Mononuclear cell (primary cell): ENCODE measurements around the gene GKN2. TPM values are rescaled to one million over a fixed set of nuclear protein-coding genes. Genes with fewer than 3 reads are reported as not detected.
"Not testable (repeated sequence)": the region's sequence is repeated elsewhere in the genome, so short reads cannot be mapped to it uniquely, and the experiment has no call there.

Experiments used
- H3K27me3 ChIP-seq: 2 replicates; pipeline ENCODE4 v1.6.0; 2011; ENCODE audit warnings: low read length, control low read depth; ENCODE audit not compliant: insufficient read depth
- H3K4me1 ChIP-seq: 2 replicates; pipeline ENCODE4 v1.5.1; 2011; ENCODE audit warnings: mild to moderate bottlenecking, low read length, control low read depth; ENCODE audit not compliant: insufficient read depth
- H3K4me3 ChIP-seq: 2 replicates; pipeline ENCODE4 v1.5.1; 2011; ENCODE audit warnings: mild to moderate bottlenecking, low read length, moderate library complexity
- H3K9me3 ChIP-seq: 2 replicates; pipeline ENCODE4 v1.5.1; 2011; ENCODE audit warnings: low read depth, mild to moderate bottlenecking, control low read depth, low read length
- total RNA-seq: library from RNA; depleted of rRNA; stranded (reverse); fragments of >200 nt; gene quantifications from one replicate; pipeline ENCODE4 v1.2.3, GENCODE V29; 2012

Gene GKN2
- total RNA-seq, 1 donor, result not detected

DNA sequence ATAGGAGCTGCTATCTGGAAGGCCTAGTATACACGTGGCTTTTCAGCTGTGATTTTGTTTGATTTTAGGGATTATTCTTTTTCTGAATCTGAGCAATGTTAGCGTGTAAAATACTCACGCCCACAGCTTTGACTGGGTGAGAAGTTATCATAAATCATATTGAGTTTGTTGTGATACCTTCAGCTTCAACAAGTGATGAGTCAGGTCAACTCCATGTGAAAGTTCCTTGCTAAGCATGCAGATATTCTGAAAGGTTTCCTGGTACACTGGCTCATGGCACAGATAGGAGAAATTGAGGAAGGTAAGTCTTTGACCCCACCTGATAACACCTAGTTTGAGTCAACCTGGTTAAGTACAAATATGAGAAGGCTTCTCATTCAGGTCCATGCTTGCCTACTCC is 21.6 kb upstream of the GKN2 start, which contains the start of gene GKN1:
TSS of gene GKN1 (plus strand) at position 386 of the 400 bp plus-strand sequence. CDS start 42 bp downstream, outside the sequence.
- no peak within 1 kb of the TSS for H3K4me3 ChIP-seq
- peaks cover 14% of the 10 kb centered on the region for H3K27me3 ChIP-seq
- H3K9me3 ChIP-seq, result no peaks in the 10 kb centered on the region
- H3K4me1 ChIP-seq, result no peaks in the 10 kb centered on the region

GRCh38 chr2:68971591-68972231 is 19.0 kb upstream of the GKN2 start:
- Histone ChIP-seq H3K4me1 (no peaks in the 10 kb centered on the region), H3K4me3 (no peak overlapping the region), H3K9me3 (no peaks in the 10 kb centered on the region), H3K27me3 (peaks cover 7% of the 10 kb centered on the region)

DNA sequence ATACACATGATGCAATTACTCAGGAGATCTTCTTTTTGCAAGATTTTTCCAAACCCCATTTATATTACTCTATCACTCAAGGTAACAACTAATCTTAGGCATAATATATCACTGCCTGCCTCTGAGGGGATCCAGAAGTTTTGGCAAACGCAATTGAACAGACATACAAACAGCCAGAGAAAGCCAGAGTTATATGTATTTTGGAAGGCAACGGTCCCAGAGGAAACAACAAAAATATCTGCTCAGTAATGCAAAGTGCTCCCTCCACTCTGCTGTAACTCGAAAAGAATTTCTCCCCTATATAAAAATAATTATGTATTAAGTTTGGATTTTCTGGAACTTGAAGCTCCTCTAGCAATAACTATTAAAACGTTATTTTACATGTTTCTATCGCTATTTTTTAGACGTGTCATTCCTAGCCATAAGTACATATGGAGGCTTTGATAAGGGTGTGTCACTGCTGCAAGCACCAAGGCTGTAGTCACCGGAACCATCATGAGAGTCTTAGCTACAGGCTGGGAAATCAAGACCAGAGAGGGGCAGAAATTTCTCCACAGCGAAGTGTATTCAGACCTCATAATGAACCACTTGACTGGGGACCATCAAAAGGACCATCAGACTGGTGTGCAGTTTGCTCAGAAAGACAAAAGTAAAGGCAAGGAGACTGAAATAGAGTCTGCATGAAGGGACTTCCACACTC is 18.0 kb upstream of the GKN2 start:
- peaks cover 5% of the 10 kb centered on the region for H3K27me3 ChIP-seq
- H3K4me3 ChIP-seq, result no peak overlapping the region
- H3K9me3 ChIP-seq, result no peaks in the 10 kb centered on the region
- no peaks in the 10 kb centered on the region for H3K4me1 ChIP-seq

- Histone ChIP-seq H3K4me3 (no peak overlapping the region), H3K9me3 (no peaks in the 10 kb centered on the region), H3K4me1 (no peaks in the 10 kb centered on the region), H3K27me3 (no peaks in the 10 kb centered on the region)
Observed at GRCh38 chr2:68969736-68970490, 17.2 kb upstream of the GKN2 start.

- H3K27me3 ChIP-seq, result peaks cover under 1% of the 10 kb centered on the region
- H3K4me3 ChIP-seq, result no peak overlapping the region
- H3K4me1 ChIP-seq, result no peaks in the 10 kb centered on the region
- no peaks in the 10 kb centered on the region for H3K9me3 ChIP-seq
Observed at GRCh38 chr2:68968221-68968620, 15.5 kb upstream of the GKN2 start.

GRCh38 chr2:68964282-68964681 is 11.6 kb upstream of the GKN2 start:
- H3K4me3 ChIP-seq, result no peak overlapping the region
- no peaks in the 10 kb centered on the region for H3K4me1 ChIP-seq
- no peaks in the 10 kb centered on the region for H3K9me3 ChIP-seq
- H3K27me3 ChIP-seq, result peaks cover 8% of the 10 kb centered on the region

GRCh38 chr2:68961380-68961779 is 8.7 kb upstream of the GKN2 start:
- H3K27me3 ChIP-seq, result peaks cover 8% of the 10 kb centered on the region
- H3K4me3 ChIP-seq, result no peak overlapping the region
- H3K4me1 ChIP-seq, result no peaks in the 10 kb centered on the region
- no peaks in the 10 kb centered on the region for H3K9me3 ChIP-seq

GRCh38 chr2:68959001-68959400 is 6.3 kb upstream of the GKN2 start:
- Histone ChIP-seq H3K9me3 (no peaks in the 10 kb centered on the region), H3K4me1 (no peaks in the 10 kb centered on the region), H3K27me3 (peaks cover 8% of the 10 kb centered on the region), H3K4me3 (no peak overlapping the region)

DNA sequence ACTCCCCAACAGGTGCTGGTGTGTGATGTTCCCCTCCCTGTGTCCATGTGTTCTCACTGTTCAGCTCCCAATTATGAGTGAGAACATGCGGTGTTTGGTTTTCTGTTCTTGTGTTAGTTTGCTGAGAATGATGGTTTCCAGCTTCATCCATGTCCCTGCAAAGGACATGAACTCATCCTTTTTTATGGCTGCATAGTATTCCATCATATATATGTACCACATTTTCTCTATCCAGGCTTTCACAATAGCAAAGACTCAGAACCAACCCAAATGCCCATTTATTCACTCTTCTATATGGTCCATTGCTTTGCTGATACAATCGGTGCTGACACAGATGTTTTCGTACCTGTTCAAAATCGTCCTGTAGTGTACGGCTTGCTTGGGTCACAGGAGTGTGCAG is 2.7 kb upstream of the GKN2 start:
- not testable (repeated sequence) for H3K9me3 ChIP-seq, H3K4me3 ChIP-seq, H3K4me1 ChIP-seq, H3K27me3 ChIP-seq

DNA sequence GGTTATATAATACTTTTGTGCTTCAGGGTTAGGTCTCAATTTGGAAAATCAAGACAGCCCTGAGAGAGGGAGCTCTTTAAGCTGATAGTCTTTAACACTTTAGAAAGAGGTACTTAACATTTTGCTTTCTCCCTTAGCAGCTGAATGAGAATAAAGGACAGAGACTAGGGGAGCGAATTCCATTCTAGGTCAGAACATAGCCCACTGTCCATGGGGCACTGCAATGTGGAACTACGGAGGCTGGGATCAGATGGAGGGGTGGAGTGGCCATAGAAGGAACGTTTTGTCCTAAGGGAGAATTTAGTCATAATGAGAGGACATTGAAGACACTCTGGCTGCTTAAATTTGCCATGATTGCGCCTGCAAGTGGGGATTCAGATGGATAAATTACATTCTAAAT is 794 bp downstream of the GKN2 start:
- no peaks in the 10 kb centered on the region for H3K9me3 ChIP-seq
- no peaks in the 10 kb centered on the region for H3K27me3 ChIP-seq
- no peak overlapping the region for H3K4me3 ChIP-seq
- no peaks in the 10 kb centered on the region for H3K4me1 ChIP-seq

DNA sequence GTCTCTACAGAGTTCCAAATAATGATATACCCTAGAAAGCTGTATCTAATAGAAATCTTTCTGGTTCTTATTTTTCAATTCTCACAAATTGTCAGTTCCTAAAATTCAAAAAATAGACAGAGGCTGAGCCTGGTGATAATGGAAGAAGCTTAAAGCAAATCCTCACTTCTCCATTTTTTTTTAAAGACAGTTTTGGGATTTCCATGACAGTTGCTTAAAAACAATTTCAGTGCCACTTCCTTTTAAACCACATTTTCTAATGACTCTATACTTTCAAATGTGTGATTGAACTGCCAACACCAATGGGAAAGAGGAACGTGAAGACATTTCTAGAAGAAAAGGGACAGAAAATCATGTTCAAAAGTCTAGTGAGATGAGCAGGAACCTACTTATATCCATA is 4.0 kb downstream of the GKN2 start:
- H3K27me3 ChIP-seq, result no peaks in the 10 kb centered on the region
- H3K9me3 ChIP-seq, result no peaks in the 10 kb centered on the region
- H3K4me3 ChIP-seq, result no peak overlapping the region
- no peaks in the 10 kb centered on the region for H3K4me1 ChIP-seq

GRCh38 chr2:68946117-68946516 is 6.6 kb downstream of the GKN2 start:
- Histone ChIP-seq H3K9me3 (no peaks in the 10 kb centered on the region), H3K4me3 (no peak overlapping the region), H3K27me3 (peaks cover 9% of the 10 kb centered on the region), H3K4me1 (peaks cover 4% of the 10 kb centered on the region)

GRCh38 chr2:68943581-68944568 is 8.8 kb downstream of the GKN2 start:
- no peaks in the 10 kb centered on the region for H3K9me3 ChIP-seq
- H3K27me3 ChIP-seq, result peaks cover 15% of the 10 kb centered on the region
- no peak overlapping the region for H3K4me3 ChIP-seq
- peaks cover 4% of the 10 kb centered on the region for H3K4me1 ChIP-seq

DNA sequence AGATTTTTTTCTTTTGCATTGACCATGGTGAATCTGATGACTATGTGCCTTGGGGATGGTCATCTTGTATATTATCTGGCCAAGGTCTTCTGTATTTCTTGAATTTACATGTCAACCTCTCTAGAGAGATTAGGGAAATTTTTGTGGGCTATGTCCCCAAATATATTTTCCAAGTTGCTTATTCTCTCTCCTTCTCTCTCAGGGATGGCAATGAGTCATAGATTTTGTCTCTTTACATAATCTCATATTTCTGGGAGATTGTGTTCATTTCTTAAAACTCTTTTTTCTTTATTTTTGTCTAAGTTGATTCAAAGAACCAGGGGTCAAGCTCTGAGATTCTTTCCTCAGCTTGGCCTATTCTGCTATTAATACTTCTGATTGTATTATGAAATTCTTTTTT is 9.9 kb downstream of the GKN2 start:
- Histone ChIP-seq H3K27me3 (peaks cover 15% of the 10 kb centered on the region), H3K4me1 (peaks cover 4% of the 10 kb centered on the region), H3K4me3 (no peak overlapping the region), H3K9me3 (no peaks in the 10 kb centered on the region)
